ENCODE measurements around the gene FGF11.
"Not testable (repeated sequence)": the region's sequence is repeated elsewhere in the genome, so short reads cannot be mapped to it uniquely, and the experiment has no call there.

The FGF11 gene

GRCh38 chr17:7471729-7472128 lies 32.4 kb downstream of the FGF11 start:
- DNase-seq (ENCODE audit: extremely low read depth, low read depth), result no peak
- TF ChIP-seq CTCF (IDR thresholded peaks at IDR 0.05; ENCODE audit: low read depth, low read length), result no peak

GRCh38 chr17:7474767-7475166 lies 35.5 kb downstream of the FGF11 start:
- DNase-seq (ENCODE audit: extremely low read depth, low read depth), result not testable (repeated sequence)

- no peak for DNase-seq (ENCODE audit: extremely low read depth, low read depth)
- TF ChIP-seq CTCF (IDR thresholded peaks at IDR 0.05; ENCODE audit: low read depth, low read length), result no peak
Measured at GRCh38 chr17:7475764-7476422, 36.6 kb downstream of the FGF11 start.

GRCh38 chr17:7476494-7476893 lies 37.2 kb downstream of the FGF11 start:
- DNase-seq (ENCODE audit: extremely low read depth, low read depth), result no peak
- no peak for TF ChIP-seq CTCF (IDR thresholded peaks at IDR 0.05; ENCODE audit: low read depth, low read length)

- no peak for DNase-seq (ENCODE audit: extremely low read depth, low read depth)
- TF ChIP-seq CTCF (IDR thresholded peaks at IDR 0.05; ENCODE audit: low read depth, low read length), result no peak
Measured at GRCh38 chr17:7476951-7477350, 37.6 kb downstream of the FGF11 start.

- DNase-seq (ENCODE audit: extremely low read depth, low read depth), result peak; percentile 93
- no peak for TF ChIP-seq CTCF (IDR thresholded peaks at IDR 0.05; ENCODE audit: low read depth, low read length)
Measured at GRCh38 chr17:7477392-7478275, 38.3 kb downstream of the FGF11 start.

- no peak for DNase-seq (ENCODE audit: extremely low read depth, low read depth)
Measured at GRCh38 chr17:7478276-7479212, 39.2 kb downstream of the FGF11 start.

More at GRCh38 chr17:7478276-7479212, 39.2 kb downstream of the FGF11 start:
- TF ChIP-seq CTCF (IDR thresholded peaks at IDR 0.05; ENCODE audit: low read depth, low read length), result no peak

All from AG09319 (cell line).